CD14-positive monocyte (primary cell): ENCODE results near the gene CNRIP1. TPM values are rescaled to one million over a fixed set of nuclear protein-coding genes. Genes with fewer than 3 reads are reported as not detected.
A peak's percentile ranks its signal among the peaks of the same experiment; 100 is the strongest.

Experiments used
- DNase-seq, 3 donors: peaks; one replicate each; pipeline ENCODE4 v3.0.0-alpha.2; 2011 to 2022
- H2AFZ ChIP-seq: 2 replicates; pipeline ENCODE4 v1.6.0; 2012; ENCODE audit warnings: mild to moderate bottlenecking, low read depth, low read length, inconsistent platforms; ENCODE audit not compliant: insufficient read depth, poor library complexity, severe bottlenecking
- H3K27ac ChIP-seq, 2 donors: 1 replicate in 1 of 2; 2 replicates in 1 of 2; pipeline ENCODE4 v1.5.1; 2012 to 2013; ENCODE audit warnings: low read length in 2 of 2, control low read depth in 1 of 2, inconsistent platforms in 1 of 2, low read depth in 1 of 2, mild to moderate bottlenecking in 1 of 2
- H3K27me3 ChIP-seq, 2 donors: one replicate each; pipeline versions ENCODE4 v1.6.0 to v1.6.1; 2011 to 2013; ENCODE audit warnings: low read length in 2 of 2; ENCODE audit not compliant: control insufficient read depth in 2 of 2, insufficient read depth in 2 of 2
- H3K36me3 ChIP-seq, 2 donors: replicated peaks in 1 of 2; 1 replicate in 1 of 2; 2 replicates in 1 of 2; pipeline versions ENCODE4 v1.5.1 to v1.6.1; 2012 to 2013; ENCODE audit warnings: low read length in 2 of 2, control low read depth in 1 of 2, inconsistent platforms in 1 of 2, mild to moderate bottlenecking in 1 of 2; ENCODE audit not compliant: insufficient read depth in 2 of 2, control insufficient read depth in 1 of 2
- H3K4me1 ChIP-seq, 2 donors: 1 replicate in 1 of 2; 2 replicates in 1 of 2; pipeline versions ENCODE4 v1.5.1 to v1.6.1; 2012 to 2013; ENCODE audit warnings: low read length in 2 of 2, control low read depth in 1 of 2, inconsistent platforms in 1 of 2, mild to moderate bottlenecking in 1 of 2, moderate library complexity in 1 of 2; ENCODE audit not compliant: insufficient read depth in 2 of 2, control insufficient read depth in 1 of 2
- H3K4me2 ChIP-seq: replicated peaks from 2 replicates; pipeline ENCODE3; 2012; ENCODE audit warnings: low read length, moderate library complexity, mild to moderate bottlenecking; ENCODE audit not compliant: poor library complexity, severe bottlenecking; ENCODE audit errors: extremely low read depth
- H3K4me3 ChIP-seq, 3 experiments: fragments of 200-600 bp in 1 of 3; sonication (generic) in 1 of 3; replicated peaks in 1 of 3; 1 replicate in 2 of 3; 2 replicates in 1 of 3; pipeline ENCODE4 v1.5.1; 2011 to 2013; ENCODE audit warnings: low read length in 3 of 3, mild to moderate bottlenecking in 3 of 3, control low read depth in 2 of 3, low read depth in 2 of 3, inconsistent platforms in 1 of 3, moderate library complexity in 1 of 3
- H3K79me2 ChIP-seq: 2 replicates; pipeline ENCODE4 v1.6.0; 2012; ENCODE audit warnings: mild to moderate bottlenecking, control low read depth, inconsistent platforms, low read length, moderate library complexity; ENCODE audit not compliant: insufficient read depth
- H3K9ac ChIP-seq: 2 replicates; pipeline ENCODE4 v1.6.0; 2017; ENCODE audit warnings: low read length, mild to moderate bottlenecking; ENCODE audit not compliant: insufficient read depth, poor library complexity, severe bottlenecking
- H3K9me3 ChIP-seq, 2 donors: replicated peaks in 1 of 2; 1 replicate in 1 of 2; 2 replicates in 1 of 2; pipeline versions ENCODE4 v1.5.1 to v1.6.1; 2012 to 2013; ENCODE audit warnings: low read length in 2 of 2, control low read depth in 1 of 2; ENCODE audit not compliant: control insufficient read depth in 1 of 2, insufficient read depth in 1 of 2
- H4K20me1 ChIP-seq: 2 replicates; pipeline ENCODE4 v1.6.0; 2012; ENCODE audit warnings: mild to moderate bottlenecking, low read length, control low read depth, moderate library complexity; ENCODE audit not compliant: insufficient read depth
- H3K27ac Mint-ChIP-seq, 7 donors: one replicate each; pipeline ENCODE4 v1.8.0; 2020; ENCODE audit warnings: mild to moderate bottlenecking in 7 of 7, mixed read lengths in 7 of 7, moderate library complexity in 6 of 7, inconsistent platforms in 2 of 7
- H3K27me3 Mint-ChIP-seq, 3 donors: one replicate each; pipeline ENCODE4 v1.8.0; 2021 to 2022; ENCODE audit warnings: low read depth in 3 of 3, mild to moderate bottlenecking in 3 of 3, mixed read lengths in 3 of 3, moderate library complexity in 3 of 3, inconsistent platforms in 1 of 3
- H3K36me3 Mint-ChIP-seq, 2 donors: one replicate each; pipeline ENCODE4 v1.8.0; 2020; ENCODE audit warnings: mixed read lengths in 2 of 2, inconsistent platforms in 1 of 2, mild to moderate bottlenecking in 1 of 2
- H3K4me1 Mint-ChIP-seq: one replicate; pipeline ENCODE4 v1.8.0; 2020; ENCODE audit warnings: mild to moderate bottlenecking, mixed read lengths
- H3K4me3 Mint-ChIP-seq, 2 donors: one replicate each; pipeline ENCODE4 v1.8.0; 2020; ENCODE audit warnings: mild to moderate bottlenecking in 2 of 2, mixed read lengths in 2 of 2, moderate library complexity in 1 of 2
- H3K9me3 Mint-ChIP-seq, 7 donors: one replicate each; pipeline ENCODE4 v1.8.0; 2020 to 2022; ENCODE audit warnings: mixed read lengths in 7 of 7, mild to moderate bottlenecking in 6 of 7, moderate library complexity in 6 of 7, inconsistent platforms in 2 of 7
- CTCF ChIP-seq: fragments of 200-600 bp; IDR thresholded peaks from one replicate; pipeline ENCODE4 v1.8.0; 2022; ENCODE audit warnings: antibody characterized with exemption, mild to moderate bottlenecking
- WGBS: methylation state at CpG from one replicate; pipeline ENCODE4 v1.1.5; 2013; ENCODE audit warnings: missing lambda C conversion rate; ENCODE audit not compliant: insufficient coverage; 5-methylcytosine and 5-hydroxymethylcytosine counted together
- intact Hi-C, 2 donors: fragments of 100-400 bp; cut with micrococcal nuclease; formaldehyde crosslinking; loops; one replicate each; pipeline versions ENCODE4 v1.15.0 to v1.15.1; 2023
- polyA plus RNA-seq, 3 donors: library from polyadenylated mRNA; depleted of rRNA in 1 of 3; unstranded in 2 of 3; stranded (reverse) in 1 of 3; fragments of 300-500 nt in 2 of 3; fragments of >200 nt in 1 of 3; fragmentation: Illumina TruSeq in 2 of 3; gene quantifications; 1 replicate in 2 of 3; 2 replicates in 1 of 3; pipeline ENCODE4 v1.2.3, GENCODE V29; 2012 to 2021

The CNRIP1 gene
- polyA plus RNA-seq, 3 donors: 0.09 to 0.53 (median 0.17) TPM

GRCh38 chr2:68366083-68366560 is 46.4 kb upstream of the CNRIP1 start:
- H3K4me2 ChIP-seq: peak overlapping the region; percentile 93
- DNase-seq: peak; percentile 80 to 89 (median 84)
- no peak overlapping the region for H2AFZ ChIP-seq

GRCh38 chr2:68365087-68365486 is 45.3 kb upstream of the CNRIP1 start, which contains the start of gene PLEK:
TSS of gene PLEK (plus strand) at chr2:68365282. CDS start at chr2:68365352, 70 bp downstream.
- Mint-ChIP-seq H3K4me1 (peaks cover 62% of the 10 kb centered on the region), H3K36me3 (peaks cover 28 to 40% of the 10 kb centered on the region in 2 donors), H3K4me3 (peak within 1 kb of the TSS; percentile 94 to 97), H3K27me3 (peaks cover 0 to 4% (median 0%) of the 10 kb centered on the region in 3 donors), H3K9me3 (no peaks in the 10 kb centered on the region), H3K27ac (peak within 1 kb of the TSS; percentile 96 to 99 (median 98))
- Histone ChIP-seq H3K4me2 (peak within 1 kb of the TSS; percentile 93), H2AFZ (no peak within 1 kb of the TSS), H3K9ac (peak within 1 kb of the TSS; percentile 86), H3K36me3 (peaks cover 3 to 20% of the 10 kb centered on the region in 2 donors), H3K4me3 (peak within 1 kb of the TSS; percentile 79 to 98 (median 93)), H3K27me3 (no peaks in the 10 kb centered on the region), H4K20me1 (peaks cover 44% of the 10 kb centered on the region), H3K79me2 (peaks cover 75% of the 10 kb centered on the region), H3K4me1 (peaks cover 54 to 67% of the 10 kb centered on the region in 2 donors), H3K27ac (peak within 1 kb of the TSS; percentile 90 to 96), H3K9me3 (no peaks in the 10 kb centered on the region)
- intact Hi-C loops: loop anchor here in 1 of 2 donors (5.0 kb wide), 2 partner anchors 62 to 77 kb away; no protein-coding TSS in a partner anchor
- TF ChIP-seq CTCF: no peak
- peak; percentile 93 to 97 (median 95) for DNase-seq
- 0% methylated on average over 7 of the region's 7 CpGs for WGBS

More at GRCh38 chr2:68366083-68366560, 46.4 kb upstream of the CNRIP1 start:
- Histone ChIP-seq H3K27ac (peak overlapping the region; percentile 90 to 96), H3K9me3 (no peaks in the 10 kb centered on the region), H4K20me1 (peaks cover 55% of the 10 kb centered on the region), H3K9ac (peak overlapping the region; percentile 86), H3K36me3 (peaks cover 6 to 23% of the 10 kb centered on the region in 2 donors), H3K79me2 (peaks cover 85% of the 10 kb centered on the region), H3K4me1 (peaks cover 64 to 77% of the 10 kb centered on the region in 2 donors), H3K27me3 (no peaks in the 10 kb centered on the region), H3K4me3 (peak overlapping the region; percentile 79 to 98 (median 93))
- H3K4me3 Mint-ChIP-seq: peak overlapping the region; percentile 94 to 97
- WGBS: 0% methylated on average over 1 of the region's 4 CpGs
- H3K27ac Mint-ChIP-seq: peak overlapping the region; percentile 96 to 99 (median 98)
- H3K4me1 Mint-ChIP-seq: peaks cover 72% of the 10 kb centered on the region
- H3K36me3 Mint-ChIP-seq: peaks cover 36 to 46% of the 10 kb centered on the region in 2 donors
- intact Hi-C loops: loop anchor here in 1 of 2 donors (5.0 kb wide), 2 partner anchors 61 to 76 kb away; no protein-coding TSS in a partner anchor
- peaks cover 0 to 4% (median 0%) of the 10 kb centered on the region in 3 donors for H3K27me3 Mint-ChIP-seq
- no peak for TF ChIP-seq CTCF
- no peaks in the 10 kb centered on the region for H3K9me3 Mint-ChIP-seq
